Pancreas (tissue), 10 donors: ENCODE measurements around the gene FXYD3. TPM values are rescaled to one million over a fixed set of nuclear protein-coding genes. Genes with fewer than 3 reads are reported as not detected.

Experiments
- ATAC-seq, 4 donors: fragments of 200-7000 bp; cut with Tn5 transposase; one replicate each; pipeline versions ENCODE4 v1.8.0 to v1.9.1; 2020; ENCODE audit warnings: mild to moderate bottlenecking in 4 of 4, moderate library complexity in 4 of 4
- DNase-seq, 6 donors: peaks; one replicate each; pipeline ENCODE4 v3.0.0-alpha.2; 2020
- FAIRE-seq: peaks from 2 replicates; lab custom pipeline; 2012; peaks lifted over from hg19 to GRCh38; lab: Jason Lieb, UNC
- H3K27ac ChIP-seq, 4 donors: fragments of 200-600 bp; sonication (generic); 1 replicate in 3 of 4; 2 replicates in 1 of 4; pipeline versions ENCODE4 v1.5.0 to v1.8.0; 2020
- H3K27me3 ChIP-seq, 4 donors: fragments of 200-600 bp; one replicate each; pipeline ENCODE4 v1.8.0; 2021
- H3K36me3 ChIP-seq, 3 donors: fragments of 200-600 bp; sonication (generic) in 1 of 3; one replicate each; pipeline versions ENCODE4 v1.5.0 to v1.8.0; 2020 to 2021
- H3K4me1 ChIP-seq, 3 donors: fragments of 200-600 bp; one replicate each; pipeline ENCODE4 v1.8.0; 2021
- H3K4me3 ChIP-seq, 4 donors: fragments of 200-600 bp; sonication (generic) in 2 of 4; one replicate each; pipeline versions ENCODE4 v1.5.0 to v1.8.0; 2020 to 2021
- H3K9me3 ChIP-seq, 4 donors: fragments of 200-600 bp; one replicate each; pipeline ENCODE4 v1.8.0; 2021
- WGBS, 2 donors: extraction: QIAGEN DNeasy Blood & Tissue Kit; methylation state at CpG; one replicate each; pipeline ENCODE4 v1.1.7; 2013; 5-methylcytosine and 5-hydroxymethylcytosine counted together
- intact Hi-C, 3 donors: fragments of 100-400 bp; cut with DNase I; formaldehyde crosslinking; loops; one replicate each; pipeline versions ENCODE4 v1.11.1 to v1.14.2; 2022
- polyA plus RNA-seq, 2 donors: library from polyadenylated mRNA; stranded (reverse); fragments of 200-250 nt; gene quantifications; one replicate each; pipeline ENCODE4 v1.2.3, GENCODE V29; 2013
- total RNA-seq, 6 donors: library from RNA; stranded (reverse); fragmentation: NEBNext Ultra II Directional in 4 of 6; extraction: Animal tissue kit (Norgen Biotek cat#: 25700) in 4 of 6; gene quantifications; one replicate each; pipeline versions ENCODE4 v1.2.1 to v1.2.4, GENCODE V29; 2021 to 2023
- TF ChIP-seq, protein P1 (sequence below), 4 donors: fragments of 200-600 bp; sonication (generic) in 3 of 4; IDR thresholded peaks; one replicate each; pipeline versions ENCODE4 v1.5.0 to v1.8.0; 2021; ENCODE audit warnings: antibody characterized with exemption in 4 of 4
- donor health status: healthy with polysubstance abuse.
- donor health status: DM: no; HTN: no; CAD: no; lungs with moderate emphysema.
- donor health status: DM: no; HTN: no; CAD: no.
- donor health status: control.
- donor health status: control.
- donor health status: Bipolar disorder and iron deficiency.
- donor health status: DM: yes; HTN: yes; CAD: no.
- donor health status: DM: no; HTN: no; CAD: no.
- donor health status: DM: no; HTN: no; CAD: no.
- donor health status: DM: yes; HTN: yes; CAD: no.

The FXYD3 gene
- total and polyA plus RNA-seq, 8 donors: 12.2 to 59.1 (median 17.7) TPM

DNA sequence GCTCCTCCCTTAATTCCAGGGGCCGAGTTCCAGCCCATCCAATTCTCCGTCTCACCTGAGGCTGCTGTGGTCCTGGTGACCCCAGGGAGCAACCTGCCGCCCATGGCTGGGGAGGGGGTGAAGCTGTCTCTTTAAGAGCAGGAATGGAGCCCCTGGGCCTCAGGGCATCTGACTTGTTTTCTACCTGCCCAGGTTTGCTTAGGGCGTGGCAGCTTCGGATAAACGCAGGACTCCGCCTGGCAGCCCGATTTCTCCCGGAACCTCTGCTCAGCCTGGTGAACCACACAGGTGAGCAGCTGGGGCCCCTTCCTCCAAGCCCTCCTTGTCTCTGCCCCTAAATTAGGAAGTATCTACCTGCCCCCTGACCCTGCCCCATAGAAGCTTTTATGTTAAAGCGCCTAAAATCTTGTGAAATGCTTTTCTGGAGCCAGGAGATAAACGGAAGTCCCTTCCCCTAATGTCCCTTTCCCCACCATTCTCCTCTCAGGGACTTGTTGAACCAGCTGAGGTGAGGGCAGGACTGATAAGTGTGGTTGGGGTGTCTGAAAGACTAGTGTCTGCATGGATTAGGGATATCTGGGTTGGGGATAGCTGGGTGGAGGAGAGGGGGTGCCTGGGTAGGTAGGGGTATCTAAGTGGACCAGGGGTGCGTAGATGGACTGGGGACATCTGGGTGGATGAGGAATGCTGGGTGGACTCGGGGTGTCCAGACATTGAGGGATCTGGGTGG is 614 bp downstream of the FXYD3 start:
- Histone ChIP-seq H3K27me3 (no peaks in the 10 kb centered on the region), H3K4me1 (peaks cover 0 to 3% (median 0%) of the 10 kb centered on the region in 3 donors), H3K36me3 (no peaks in the 10 kb centered on the region), H3K9me3 (no peaks in the 10 kb centered on the region), H3K4me3 (peak overlapping the region in 3 of 4 donors; percentile 0 to 44 (median 41)), H3K27ac (peak overlapping the region in 1 of 4 donors; percentile 28)
- FAIRE-seq: no peak
- DNase-seq: peak in 4 of 6 donors; percentile 49 to 63 (median 56)
- intact Hi-C loops: no loop called here
- WGBS, 2 donors: 30 to 32% methylated on average over 13 of the region's 13 CpGs
- TF ChIP-seq, protein P1, sequence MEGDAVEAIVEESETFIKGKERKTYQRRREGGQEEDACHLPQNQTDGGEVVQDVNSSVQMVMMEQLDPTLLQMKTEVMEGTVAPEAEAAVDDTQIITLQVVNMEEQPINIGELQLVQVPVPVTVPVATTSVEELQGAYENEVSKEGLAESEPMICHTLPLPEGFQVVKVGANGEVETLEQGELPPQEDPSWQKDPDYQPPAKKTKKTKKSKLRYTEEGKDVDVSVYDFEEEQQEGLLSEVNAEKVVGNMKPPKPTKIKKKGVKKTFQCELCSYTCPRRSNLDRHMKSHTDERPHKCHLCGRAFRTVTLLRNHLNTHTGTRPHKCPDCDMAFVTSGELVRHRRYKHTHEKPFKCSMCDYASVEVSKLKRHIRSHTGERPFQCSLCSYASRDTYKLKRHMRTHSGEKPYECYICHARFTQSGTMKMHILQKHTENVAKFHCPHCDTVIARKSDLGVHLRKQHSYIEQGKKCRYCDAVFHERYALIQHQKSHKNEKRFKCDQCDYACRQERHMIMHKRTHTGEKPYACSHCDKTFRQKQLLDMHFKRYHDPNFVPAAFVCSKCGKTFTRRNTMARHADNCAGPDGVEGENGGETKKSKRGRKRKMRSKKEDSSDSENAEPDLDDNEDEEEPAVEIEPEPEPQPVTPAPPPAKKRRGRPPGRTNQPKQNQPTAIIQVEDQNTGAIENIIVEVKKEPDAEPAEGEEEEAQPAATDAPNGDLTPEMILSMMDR (IDR thresholded peaks at IDR 0.05): no peak
- ATAC-seq: peak; percentile 61 to 67 (median 62)

DNA sequence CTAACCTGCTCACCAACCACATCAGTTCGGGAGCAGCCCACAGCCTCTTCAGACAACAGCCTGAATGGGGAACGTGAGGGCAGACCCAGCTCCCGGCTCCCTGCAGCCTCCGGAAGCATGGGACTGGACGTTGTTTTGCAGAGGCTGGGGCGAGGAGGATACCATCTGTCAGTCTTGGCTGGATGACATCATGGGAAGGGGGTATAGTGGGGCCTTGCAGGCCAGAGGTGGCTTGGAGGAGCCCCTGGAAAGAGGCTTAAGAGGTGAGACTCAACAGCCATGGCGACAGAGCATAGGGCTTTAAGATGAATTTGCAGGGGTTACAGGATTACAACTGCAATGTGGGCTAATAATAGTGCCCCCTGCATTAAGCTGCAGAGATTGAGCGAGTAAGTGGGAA is 1.5 kb downstream of the FXYD3 start:
- no peak overlapping the region for H3K27ac ChIP-seq
- H3K36me3 ChIP-seq: no peaks in the 10 kb centered on the region
- DNase-seq (peak in 1 of 6 donors; percentile 18), ATAC-seq (no peak), FAIRE-seq (no peak)
- H3K4me3 ChIP-seq: peak overlapping the region in 2 of 4 donors; percentile 41 to 44
- no peaks in the 10 kb centered on the region for H3K9me3 ChIP-seq
- H3K27me3 ChIP-seq: no peaks in the 10 kb centered on the region
- H3K4me1 ChIP-seq: peaks cover 0 to 3% (median 0%) of the 10 kb centered on the region in 3 donors
- TF ChIP-seq, protein P1 (IDR thresholded peaks at IDR 0.05): no peak
- intact Hi-C loops: no loop called here
- 67 to 70% methylated on average over 8 of the region's 8 CpGs for WGBS, 2 donors

- no peak overlapping the region for H3K27ac ChIP-seq
- TF ChIP-seq, protein P1 (IDR thresholded peaks at IDR 0.05): no peak
- peak in 1 of 6 donors; percentile 16 for DNase-seq
- H3K4me1 ChIP-seq: peaks cover 0 to 3% (median 0%) of the 10 kb centered on the region in 3 donors
- ATAC-seq: no peak
- H3K27me3 ChIP-seq: no peaks in the 10 kb centered on the region
- no peak for FAIRE-seq
- intact Hi-C loops: no loop called here
- WGBS, 2 donors: 73 to 81% methylated on average over 11 of the region's 11 CpGs
- H3K4me3 ChIP-seq: no peak overlapping the region
- no peaks in the 10 kb centered on the region for H3K9me3 ChIP-seq
- no peaks in the 10 kb centered on the region for H3K36me3 ChIP-seq
Observed at GRCh38 chr19:35117799-35118198, 2.2 kb downstream of the FXYD3 start.

GRCh38 chr19:35118268-35119020 is 2.8 kb downstream of the FXYD3 start:
- intact Hi-C loops: no loop called here
- WGBS, 2 donors: 83 to 88% methylated on average over 12 to 13 of the region's 13 CpGs
- peaks cover 0 to 3% (median 0%) of the 10 kb centered on the region in 3 donors for H3K4me1 ChIP-seq
- H3K27ac ChIP-seq: no peak overlapping the region
- ATAC-seq (peak in 2 of 4 donors; percentile 10 to 16), DNase-seq (peak in 1 of 6 donors; percentile 28), FAIRE-seq (no peak)
- H3K9me3 ChIP-seq: no peaks in the 10 kb centered on the region
- no peaks in the 10 kb centered on the region for H3K27me3 ChIP-seq
- H3K4me3 ChIP-seq: no peak overlapping the region
- TF ChIP-seq, protein P1 (IDR thresholded peaks at IDR 0.05): no peak
- no peaks in the 10 kb centered on the region for H3K36me3 ChIP-seq
